NCI-H226 (cell line): ENCODE results near the gene ABCF1.
A peak's percentile ranks its signal among the peaks of the same experiment; 100 is the strongest.

Experiments
- DNase-seq: peaks from one replicate; pipeline ENCODE4 v3.0.0-alpha.2; 2015

Gene ABCF1

GRCh38 chr6:30601815-30602641 is 30.8 kb downstream of the ABCF1 start:
- no peak for DNase-seq

GRCh38 chr6:30603961-30604360 is 32.7 kb downstream of the ABCF1 start:
- no peak for DNase-seq

- DNase-seq: no peak
Measured at GRCh38 chr6:30610065-30610464, 38.8 kb downstream of the ABCF1 start.

- DNase-seq: no peak
Measured at GRCh38 chr6:30611150-30611855, 40.1 kb downstream of the ABCF1 start.

GRCh38 chr6:30611856-30612194 is 40.6 kb downstream of the ABCF1 start:
- DNase-seq: no peak

GRCh38 chr6:30612213-30612612 is 41.0 kb downstream of the ABCF1 start:
- DNase-seq: peak; percentile 18

GRCh38 chr6:30612687-30613248 is 41.5 kb downstream of the ABCF1 start:
- peak; percentile 49 for DNase-seq

- DNase-seq: no peak
Measured at GRCh38 chr6:30613251-30614043, 42.2 kb downstream of the ABCF1 start.

- no peak for DNase-seq
Measured at GRCh38 chr6:30614044-30614842, 43.0 kb downstream of the ABCF1 start.

- peak; percentile 86 for DNase-seq
Measured at GRCh38 chr6:30614843-30615218, 43.6 kb downstream of the ABCF1 start.

- DNase-seq: peak; percentile 46
Measured at GRCh38 chr6:30615219-30615957, 44.1 kb downstream of the ABCF1 start.

GRCh38 chr6:30615958-30616810 is 44.9 kb downstream of the ABCF1 start:
- DNase-seq: no peak

GRCh38 chr6:30616811-30617564 is 45.7 kb downstream of the ABCF1 start, which contains the start of gene PPP1R10:
Gene PPP1R10, minus strand, starts transcription at chr6:30617243. Its CDS starts 7,299 bp downstream, at chr6:30609944.
- DNase-seq: peak; percentile 99

GRCh38 chr6:30617565-30618269 is 46.5 kb downstream of the ABCF1 start, which contains the start of gene MRPS18B:
Gene MRPS18B, plus strand, starts transcription at chr6:30617840. Its CDS starts 26 bp downstream, at chr6:30617866.
- peak; percentile 92 for DNase-seq

GRCh38 chr6:30618270-30618797 is 47.1 kb downstream of the ABCF1 start:
- DNase-seq: no peak

- DNase-seq: no peak
Measured at GRCh38 chr6:30619561-30619960, 48.3 kb downstream of the ABCF1 start.

- no peak for DNase-seq
Measured at GRCh38 chr6:30625511-30625910, 54.3 kb downstream of the ABCF1 start.
